ENCODE data around the gene ADD3.

ADD3 gene

DNA sequence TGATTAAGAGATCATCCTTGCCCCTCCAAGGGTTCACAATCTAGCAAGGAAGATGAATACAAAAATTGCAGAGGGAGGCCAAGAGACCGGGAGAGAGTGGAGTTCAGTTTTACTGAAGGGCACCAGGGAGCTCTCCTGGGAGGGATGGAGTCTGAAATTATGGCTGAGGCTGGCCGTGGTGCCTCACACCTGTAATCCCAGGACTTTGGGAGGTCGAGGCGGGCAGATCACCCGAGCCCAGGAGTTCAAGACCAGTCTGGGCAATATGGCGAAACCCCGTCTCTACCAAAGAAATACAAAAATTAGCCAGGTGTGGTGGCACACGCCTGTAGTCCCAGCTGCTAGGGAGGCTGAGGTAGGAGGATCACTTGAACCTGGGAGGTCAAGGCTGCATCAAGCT lies 148.3 kb downstream of the ADD3 start:
- no peaks in the 10 kb centered on the region for H3K79me2 ChIP-seq (ENCODE audit: insufficient read depth, low read length)
- no peak overlapping the region for H3K9ac ChIP-seq (ENCODE audit: low read depth, low read length, poor library complexity, severe bottlenecking)
- H4K20me1 ChIP-seq (ENCODE audit: insufficient read depth, low read length, poor library complexity, severe bottlenecking), result peaks cover 3% of the 10 kb centered on the region
- no peak overlapping the region for H3K4me2 ChIP-seq (ENCODE audit: low read depth, low read length, poor library complexity, severe bottlenecking)
- H2AFZ ChIP-seq (ENCODE audit: low read length), result no peak overlapping the region
- no peaks in the 10 kb centered on the region for H3K9me3 ChIP-seq (ENCODE audit: insufficient read depth, low read depth, low read length)
- TF ChIP-seq EZH2phosphoT487 (IDR thresholded peaks at IDR 0.05; ENCODE audit: borderline replicate concordance), result no peak
- TF ChIP-seq, protein P1, sequence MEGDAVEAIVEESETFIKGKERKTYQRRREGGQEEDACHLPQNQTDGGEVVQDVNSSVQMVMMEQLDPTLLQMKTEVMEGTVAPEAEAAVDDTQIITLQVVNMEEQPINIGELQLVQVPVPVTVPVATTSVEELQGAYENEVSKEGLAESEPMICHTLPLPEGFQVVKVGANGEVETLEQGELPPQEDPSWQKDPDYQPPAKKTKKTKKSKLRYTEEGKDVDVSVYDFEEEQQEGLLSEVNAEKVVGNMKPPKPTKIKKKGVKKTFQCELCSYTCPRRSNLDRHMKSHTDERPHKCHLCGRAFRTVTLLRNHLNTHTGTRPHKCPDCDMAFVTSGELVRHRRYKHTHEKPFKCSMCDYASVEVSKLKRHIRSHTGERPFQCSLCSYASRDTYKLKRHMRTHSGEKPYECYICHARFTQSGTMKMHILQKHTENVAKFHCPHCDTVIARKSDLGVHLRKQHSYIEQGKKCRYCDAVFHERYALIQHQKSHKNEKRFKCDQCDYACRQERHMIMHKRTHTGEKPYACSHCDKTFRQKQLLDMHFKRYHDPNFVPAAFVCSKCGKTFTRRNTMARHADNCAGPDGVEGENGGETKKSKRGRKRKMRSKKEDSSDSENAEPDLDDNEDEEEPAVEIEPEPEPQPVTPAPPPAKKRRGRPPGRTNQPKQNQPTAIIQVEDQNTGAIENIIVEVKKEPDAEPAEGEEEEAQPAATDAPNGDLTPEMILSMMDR (conservative IDR thresholded peaks at IDR 0.05; ENCODE audit: low read length), result no peak
- H3K27me3 ChIP-seq (ENCODE audit: insufficient read depth, low read length, poor library complexity, severe bottlenecking), result peaks cover 73% of the 10 kb centered on the region
- H3F3A ChIP-seq (ENCODE audit: low read depth), result no peaks in the 10 kb centered on the region
- H3K4me1 ChIP-seq (ENCODE audit: insufficient read depth, low read length, poor library complexity, severe bottlenecking), result peaks cover 16% of the 10 kb centered on the region
- H3K36me3 ChIP-seq (ENCODE audit: insufficient read depth, low read length), result no peaks in the 10 kb centered on the region
- H3K4me3 ChIP-seq (ENCODE audit: low read length, poor library complexity, severe bottlenecking), result no peak overlapping the region
- H3K9me2 ChIP-seq (replicated peaks; ENCODE audit: low read depth, low read length), result no peaks in the 10 kb centered on the region

DNA sequence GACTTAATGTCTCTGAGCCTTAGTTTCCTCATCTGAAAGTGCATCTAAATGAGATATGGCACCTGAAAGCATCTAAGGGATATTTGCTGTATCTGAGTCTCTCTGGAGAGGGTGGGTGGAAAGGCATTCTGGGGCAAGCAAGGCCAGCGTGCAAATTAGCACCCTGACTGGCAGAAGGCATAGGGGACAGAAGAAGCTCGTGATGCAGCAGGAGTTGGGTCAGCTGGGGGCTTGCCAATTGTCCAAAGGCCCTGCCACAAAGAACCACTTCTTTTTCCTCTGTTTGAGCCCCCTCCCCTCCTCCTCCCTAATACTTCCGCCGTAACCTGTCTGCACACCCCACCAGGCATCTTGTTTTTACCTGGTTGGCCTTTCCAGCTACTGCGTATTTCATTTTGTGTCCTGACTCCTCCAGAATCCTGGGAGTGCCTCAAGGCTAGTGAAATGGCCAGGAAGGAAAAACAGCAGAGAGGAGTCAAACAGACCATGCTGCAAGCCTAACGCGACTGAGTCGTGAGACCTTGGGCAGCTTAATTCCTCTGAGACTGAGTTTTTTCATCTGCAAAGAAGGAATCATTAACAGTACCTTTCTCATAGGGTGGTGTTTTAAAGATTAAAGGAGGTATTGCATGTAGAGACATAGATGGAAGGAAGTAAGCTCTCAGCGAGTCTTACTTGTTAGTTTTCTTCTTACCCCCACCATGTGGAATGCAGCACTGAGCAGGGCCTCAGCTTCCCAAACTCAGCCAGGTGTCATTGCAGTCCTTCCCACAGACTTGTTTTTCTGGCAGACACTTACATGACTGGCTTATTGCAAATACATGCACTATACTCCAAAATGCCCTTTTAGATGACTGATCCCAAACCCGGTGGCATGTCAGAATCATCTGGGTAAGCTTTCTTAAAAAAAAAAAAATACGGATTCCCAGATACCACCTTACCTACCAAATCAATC lies 150.5 kb downstream of the ADD3 start:
- Histone ChIP-seq H3K4me2 (ENCODE audit: low read depth, low read length, poor library complexity, severe bottlenecking) (peak overlapping the region; percentile 21), H3K4me3 (ENCODE audit: low read length, poor library complexity, severe bottlenecking) (no peak overlapping the region), H3K36me3 (ENCODE audit: insufficient read depth, low read length) (no peaks in the 10 kb centered on the region), H3K9me2 (replicated peaks; ENCODE audit: low read depth, low read length) (no peaks in the 10 kb centered on the region), H3K27me3 (ENCODE audit: insufficient read depth, low read length, poor library complexity, severe bottlenecking) (peaks cover 73% of the 10 kb centered on the region), H2AFZ (ENCODE audit: low read length) (no peak overlapping the region), H3K4me1 (ENCODE audit: insufficient read depth, low read length, poor library complexity, severe bottlenecking) (peaks cover 16% of the 10 kb centered on the region), H3K9ac (ENCODE audit: low read depth, low read length, poor library complexity, severe bottlenecking) (no peak overlapping the region), H3K9me3 (ENCODE audit: insufficient read depth, low read depth, low read length) (no peaks in the 10 kb centered on the region), H4K20me1 (ENCODE audit: insufficient read depth, low read length, poor library complexity, severe bottlenecking) (peaks cover 3% of the 10 kb centered on the region), H3F3A (ENCODE audit: low read depth) (no peaks in the 10 kb centered on the region), H3K79me2 (ENCODE audit: insufficient read depth, low read length) (no peaks in the 10 kb centered on the region)
- TF ChIP-seq, protein P1 (conservative IDR thresholded peaks at IDR 0.05; ENCODE audit: low read length), result no peak
- TF ChIP-seq EZH2phosphoT487 (IDR thresholded peaks at IDR 0.05; ENCODE audit: borderline replicate concordance), result no peak

DNA sequence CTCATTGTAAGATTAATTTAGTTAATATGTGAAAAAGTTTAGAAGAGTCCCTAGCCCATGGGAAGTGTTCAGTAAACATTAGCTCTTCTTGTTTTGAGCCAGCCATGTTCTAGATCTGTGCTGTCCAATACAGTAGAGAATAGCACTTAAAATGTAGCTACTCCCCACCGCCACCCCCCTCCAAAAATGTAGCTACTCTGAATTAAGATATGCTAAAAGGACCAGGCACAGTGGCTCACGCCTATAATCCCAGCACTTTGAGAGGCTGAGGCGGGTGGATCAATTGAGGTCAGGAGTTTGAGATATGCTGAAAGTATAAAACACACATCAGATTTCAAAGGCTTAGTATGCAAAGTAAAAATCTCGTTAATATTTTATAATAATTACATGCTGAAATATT lies 152.3 kb downstream of the ADD3 start:
- H3K9me3 ChIP-seq (ENCODE audit: insufficient read depth, low read depth, low read length), result no peaks in the 10 kb centered on the region
- H3K79me2 ChIP-seq (ENCODE audit: insufficient read depth, low read length), result no peaks in the 10 kb centered on the region
- H4K20me1 ChIP-seq (ENCODE audit: insufficient read depth, low read length, poor library complexity, severe bottlenecking), result peaks cover 3% of the 10 kb centered on the region
- H3K4me2 ChIP-seq (ENCODE audit: low read depth, low read length, poor library complexity, severe bottlenecking), result no peak overlapping the region
- no peaks in the 10 kb centered on the region for H3F3A ChIP-seq (ENCODE audit: low read depth)
- no peaks in the 10 kb centered on the region for H3K9me2 ChIP-seq (replicated peaks; ENCODE audit: low read depth, low read length)
- H3K4me3 ChIP-seq (ENCODE audit: low read length, poor library complexity, severe bottlenecking), result no peak overlapping the region
- H3K27me3 ChIP-seq (ENCODE audit: insufficient read depth, low read length, poor library complexity, severe bottlenecking), result peaks cover 70% of the 10 kb centered on the region
- peaks cover 16% of the 10 kb centered on the region for H3K4me1 ChIP-seq (ENCODE audit: insufficient read depth, low read length, poor library complexity, severe bottlenecking)
- TF ChIP-seq EZH2phosphoT487 (IDR thresholded peaks at IDR 0.05; ENCODE audit: borderline replicate concordance), result no peak
- TF ChIP-seq, protein P1 (conservative IDR thresholded peaks at IDR 0.05; ENCODE audit: low read length), result no peak
- H3K36me3 ChIP-seq (ENCODE audit: insufficient read depth, low read length), result no peaks in the 10 kb centered on the region
- H2AFZ ChIP-seq (ENCODE audit: low read length), result no peak overlapping the region
- H3K9ac ChIP-seq (ENCODE audit: low read depth, low read length, poor library complexity, severe bottlenecking), result no peak overlapping the region
